Activated CD8-positive, alpha-beta memory T cell treated with anti-CD3 and anti-CD28 coated beads for 1 hour (primary cell): ENCODE results near the gene OR10V1.

ENCODE experiments used
- DNase-seq, 2 donors: peaks; one replicate each; pipeline ENCODE4 v3.0.0-alpha.2; 2020; ENCODE audit warnings: low read depth in 1 of 2; ENCODE audit errors: extremely low read depth in 1 of 2

OR10V1 gene, protein sequence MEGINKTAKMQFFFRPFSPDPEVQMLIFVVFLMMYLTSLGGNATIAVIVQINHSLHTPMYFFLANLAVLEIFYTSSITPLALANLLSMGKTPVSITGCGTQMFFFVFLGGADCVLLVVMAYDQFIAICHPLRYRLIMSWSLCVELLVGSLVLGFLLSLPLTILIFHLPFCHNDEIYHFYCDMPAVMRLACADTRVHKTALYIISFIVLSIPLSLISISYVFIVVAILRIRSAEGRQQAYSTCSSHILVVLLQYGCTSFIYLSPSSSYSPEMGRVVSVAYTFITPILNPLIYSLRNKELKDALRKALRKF

DNA sequence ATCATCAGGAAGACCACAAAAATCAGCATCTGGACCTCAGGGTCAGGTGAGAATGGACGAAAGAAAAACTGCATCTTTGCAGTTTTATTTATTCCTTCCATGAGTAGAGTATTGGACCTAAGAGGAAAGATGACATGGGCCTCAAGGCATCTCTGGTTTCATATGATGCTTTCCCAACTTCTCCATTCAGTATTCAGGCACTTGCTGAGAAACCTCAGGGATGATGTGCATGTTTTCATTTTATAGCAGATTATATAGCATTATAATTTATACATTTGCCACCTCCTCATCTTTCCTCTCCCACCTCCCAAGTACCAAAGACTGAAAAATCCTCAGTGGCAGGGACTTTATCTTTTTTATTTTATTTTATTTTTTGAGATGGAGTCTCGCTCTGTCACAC lies at the start of gene OR10V1:
Gene OR10V1 (minus strand): TSS at position 101 of the 400 bp plus-strand sequence. CDS start 0 bp downstream, at position 101.
- DNase-seq, result no peak

DNA sequence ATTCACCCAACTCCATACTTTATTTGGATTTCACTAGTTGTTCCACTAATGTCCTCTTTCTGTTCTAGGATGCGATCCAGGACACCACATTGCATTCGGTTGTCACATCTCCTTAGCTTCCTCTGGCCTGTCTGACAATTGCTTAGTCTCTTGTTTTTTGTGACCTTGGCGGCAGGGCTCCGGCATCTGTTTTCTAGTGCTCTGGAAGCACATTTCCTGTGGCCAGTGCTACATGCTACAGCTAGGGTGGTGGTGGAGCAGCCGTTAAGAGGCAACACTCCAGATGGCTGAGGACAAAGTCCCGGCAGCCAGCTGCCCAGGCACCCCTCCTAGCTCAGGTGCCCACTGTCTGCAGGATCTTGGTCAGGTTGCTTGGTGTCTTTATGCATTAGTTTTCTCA lies 48.3 kb upstream of the OR10V1 start:
- DNase-seq, result no peak

DNA sequence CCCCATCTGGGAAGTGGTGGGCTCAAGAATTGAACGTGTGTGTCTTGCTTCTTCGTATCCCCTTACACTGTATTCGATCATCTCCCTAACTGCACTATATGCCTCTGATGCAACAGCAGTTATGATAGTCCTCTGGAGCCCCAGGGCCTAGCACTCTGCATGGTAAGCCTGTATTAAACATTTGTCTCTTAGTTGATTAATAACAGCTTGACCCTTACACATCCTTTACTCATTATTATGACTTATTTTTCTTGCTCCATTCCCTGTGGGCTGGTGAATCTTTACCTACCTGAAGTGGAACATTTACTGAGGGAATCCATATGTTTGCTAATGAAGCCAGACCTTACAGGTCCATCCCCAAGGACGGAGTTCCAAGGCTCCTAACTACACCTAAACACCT lies 47.1 kb upstream of the OR10V1 start:
- DNase-seq, result no peak

DNA sequence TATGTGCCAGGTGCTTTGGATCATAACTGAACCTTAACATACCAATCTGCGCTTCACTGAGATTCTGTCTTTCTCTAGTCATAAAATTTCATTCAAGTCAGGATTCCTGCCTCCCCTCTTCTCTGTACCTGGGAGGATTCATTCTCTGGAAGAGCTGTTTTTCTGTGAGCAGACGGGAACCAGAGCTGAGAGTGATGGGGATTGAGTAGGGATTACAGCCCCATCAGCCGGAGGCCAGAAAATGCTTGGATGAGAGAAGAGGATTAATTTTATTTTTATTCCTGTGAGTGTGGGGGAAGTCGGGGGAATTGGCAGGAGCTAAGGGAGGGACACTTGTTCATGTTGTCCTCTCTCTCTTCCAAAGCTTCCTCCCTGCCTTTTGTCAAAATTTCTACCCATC lies 46.3 kb upstream of the OR10V1 start:
- DNase-seq, result no peak

DNA sequence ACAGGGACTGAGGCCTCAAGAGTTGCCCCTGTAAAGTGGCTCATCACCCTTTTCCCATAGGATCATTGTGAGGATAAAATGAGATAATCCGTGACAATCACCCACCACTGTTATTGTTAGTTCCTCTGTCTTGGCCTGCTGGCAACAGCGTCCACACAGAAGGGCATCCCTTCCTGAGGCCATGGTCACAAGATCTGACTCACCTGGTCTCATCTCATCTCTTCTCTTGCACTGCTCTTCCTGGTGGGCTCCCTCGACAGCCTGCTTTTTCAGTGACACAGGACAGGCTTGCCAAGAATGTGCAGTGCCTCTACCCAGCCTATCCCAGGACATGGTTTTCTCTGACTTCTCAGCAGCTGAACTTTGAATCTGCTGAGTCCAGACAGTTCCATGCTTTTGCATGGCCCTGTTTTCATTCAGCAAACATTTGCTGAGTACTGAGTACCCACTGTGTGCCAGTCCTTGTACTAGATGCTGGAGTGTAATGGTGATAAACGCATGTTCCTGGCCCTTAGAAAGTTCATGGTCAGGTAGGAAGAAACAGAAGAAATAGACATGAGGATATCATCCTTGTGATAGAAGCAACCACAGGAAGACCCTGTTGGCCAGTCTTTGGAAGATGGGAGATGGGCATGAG lies 44.9 kb upstream of the OR10V1 start:
- no peak for DNase-seq

DNA sequence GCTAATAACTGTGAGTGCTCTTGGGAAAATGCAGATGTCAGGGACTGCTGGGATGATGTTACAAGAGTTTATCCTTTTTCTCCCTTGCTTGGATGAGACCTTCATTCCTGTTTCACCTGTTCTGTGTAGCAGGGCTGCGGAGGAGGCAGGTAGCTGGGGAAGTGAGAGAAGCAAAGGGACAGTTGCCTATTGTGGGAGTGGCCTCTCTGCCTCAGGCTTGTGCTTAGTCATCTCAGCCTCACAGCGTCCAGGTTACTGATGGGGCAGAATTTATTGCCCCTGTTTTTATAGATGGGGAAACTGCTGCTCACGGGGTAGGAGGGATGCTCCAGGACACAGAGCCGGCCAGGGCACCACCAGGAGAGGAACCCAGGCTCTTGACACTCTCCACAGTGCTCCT lies 43.2 kb upstream of the OR10V1 start:
- DNase-seq, result no peak

DNA sequence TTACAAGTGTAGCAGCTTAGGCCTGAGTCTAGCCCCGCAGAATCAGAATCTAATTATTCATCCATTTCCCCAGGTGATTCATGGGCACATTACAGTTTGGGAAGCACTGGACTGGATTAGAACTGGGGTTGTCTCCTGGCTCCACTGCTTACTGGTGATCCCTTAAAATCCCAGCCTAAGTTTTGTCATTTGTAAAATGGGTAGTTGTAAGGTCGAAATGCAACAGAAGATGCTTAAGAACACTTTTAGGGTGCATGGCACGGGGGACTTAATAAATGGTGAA lies 42.9 kb upstream of the OR10V1 start:
- DNase-seq, result no peak

DNA sequence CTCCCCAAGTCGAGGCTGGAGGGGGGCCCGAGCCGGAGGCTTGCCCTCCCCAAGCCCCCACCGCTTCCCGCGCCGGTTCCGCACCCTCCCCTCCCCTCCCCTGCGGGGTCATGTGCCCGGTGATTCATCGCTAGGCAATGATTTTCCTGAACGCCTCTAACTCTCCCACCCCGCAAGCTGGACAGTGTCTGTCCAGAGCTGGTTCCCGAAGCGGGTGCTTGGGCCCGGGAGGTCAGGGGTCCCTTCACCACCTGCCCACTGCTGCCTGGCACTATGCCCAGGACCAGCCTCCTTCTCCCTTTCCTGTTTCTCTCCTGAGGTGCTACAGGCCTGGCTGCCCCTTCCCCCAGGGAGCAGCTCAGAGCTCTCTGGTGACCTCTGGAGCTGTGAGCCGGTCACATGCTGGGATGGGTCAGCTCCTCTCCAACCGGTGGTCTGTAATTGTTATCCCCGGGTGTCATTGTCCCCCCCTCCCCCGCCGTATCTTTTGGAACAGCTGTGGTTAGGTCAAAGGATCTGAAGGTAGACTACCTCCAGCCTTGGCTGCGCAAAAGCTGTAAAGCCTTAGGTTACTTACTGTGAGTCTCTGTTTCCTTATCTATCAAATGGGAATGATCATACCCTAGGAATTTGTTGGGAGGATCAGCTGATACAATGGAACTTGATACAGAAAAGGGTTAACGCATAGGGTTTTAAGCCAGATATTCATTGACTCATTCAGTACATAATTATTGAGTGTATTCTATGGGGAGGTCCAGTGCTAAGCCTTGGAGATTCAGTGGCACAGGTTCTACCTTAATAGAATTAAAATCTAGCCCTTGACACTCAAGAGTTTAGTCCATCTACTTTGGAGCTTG lies 42.3 kb upstream of the OR10V1 start:
- peak in 1 of 2 donors; percentile 37 for DNase-seq

DNA sequence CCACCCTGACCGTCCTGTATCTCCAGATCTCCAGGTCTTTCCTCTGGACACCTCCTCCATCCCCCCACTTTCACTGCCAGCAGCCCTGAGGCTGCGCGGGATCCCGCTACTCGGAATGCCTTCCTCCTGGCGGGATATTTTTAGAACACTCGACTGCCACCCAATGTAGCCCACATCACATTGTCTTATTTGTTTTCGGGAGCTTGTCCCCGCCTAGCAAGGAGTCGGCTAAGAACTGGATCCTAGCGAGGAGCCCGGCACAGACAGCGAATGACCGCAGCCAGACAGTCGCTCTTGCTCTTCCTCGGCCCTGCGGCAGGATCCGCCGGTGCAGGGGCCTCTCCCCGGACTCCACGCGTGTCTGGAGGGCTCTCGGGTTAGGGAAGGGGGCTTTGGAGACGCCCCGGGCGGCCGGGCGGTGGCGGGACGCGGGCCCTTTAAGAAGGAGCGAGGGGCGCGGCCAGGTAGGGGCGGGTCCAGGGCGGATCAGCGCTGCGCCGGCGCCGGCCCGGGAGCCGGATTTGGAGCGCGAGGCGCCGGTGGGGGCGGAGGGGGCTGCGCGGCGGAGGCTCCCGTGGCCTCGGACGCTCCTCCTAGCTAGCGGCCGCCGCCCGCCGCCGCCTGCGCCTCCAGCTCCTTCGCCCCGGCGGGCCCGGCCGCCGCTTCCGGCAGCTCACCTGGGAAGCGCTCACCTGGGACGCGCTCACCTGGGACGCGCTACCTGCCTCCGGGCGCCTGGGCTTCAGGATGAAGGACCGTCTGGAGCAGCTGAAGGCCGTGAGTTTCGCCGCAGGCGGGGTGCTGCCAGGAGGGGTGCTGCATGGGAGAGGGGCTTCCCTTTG lies 41.4 kb upstream of the OR10V1 start, which contains the start of gene STX3:
Gene STX3 (plus strand): TSS at position 518 of the 842 bp plus-strand sequence. CDS start 230 bp downstream, at position 748.
- DNase-seq, result peak in 1 of 2 donors; percentile 58

DNA sequence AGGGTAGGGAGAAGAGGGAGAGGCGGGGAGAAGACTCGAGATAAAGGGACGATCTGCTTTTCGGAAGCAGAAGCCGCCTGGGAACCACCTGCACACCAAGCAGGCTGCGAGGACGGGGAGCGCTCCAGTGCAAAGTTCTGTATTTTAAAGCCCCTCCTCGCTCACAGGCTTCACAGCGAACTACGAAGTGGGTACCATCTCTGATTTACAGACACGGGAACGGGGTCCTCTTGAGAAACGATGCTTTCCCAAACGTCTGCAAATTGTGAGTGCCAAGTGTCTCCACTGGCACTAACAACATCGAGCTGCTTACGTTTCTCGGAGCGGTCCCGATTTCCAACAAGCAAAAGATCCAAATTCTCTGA lies 40.8 kb upstream of the OR10V1 start:
- no peak for DNase-seq

DNA sequence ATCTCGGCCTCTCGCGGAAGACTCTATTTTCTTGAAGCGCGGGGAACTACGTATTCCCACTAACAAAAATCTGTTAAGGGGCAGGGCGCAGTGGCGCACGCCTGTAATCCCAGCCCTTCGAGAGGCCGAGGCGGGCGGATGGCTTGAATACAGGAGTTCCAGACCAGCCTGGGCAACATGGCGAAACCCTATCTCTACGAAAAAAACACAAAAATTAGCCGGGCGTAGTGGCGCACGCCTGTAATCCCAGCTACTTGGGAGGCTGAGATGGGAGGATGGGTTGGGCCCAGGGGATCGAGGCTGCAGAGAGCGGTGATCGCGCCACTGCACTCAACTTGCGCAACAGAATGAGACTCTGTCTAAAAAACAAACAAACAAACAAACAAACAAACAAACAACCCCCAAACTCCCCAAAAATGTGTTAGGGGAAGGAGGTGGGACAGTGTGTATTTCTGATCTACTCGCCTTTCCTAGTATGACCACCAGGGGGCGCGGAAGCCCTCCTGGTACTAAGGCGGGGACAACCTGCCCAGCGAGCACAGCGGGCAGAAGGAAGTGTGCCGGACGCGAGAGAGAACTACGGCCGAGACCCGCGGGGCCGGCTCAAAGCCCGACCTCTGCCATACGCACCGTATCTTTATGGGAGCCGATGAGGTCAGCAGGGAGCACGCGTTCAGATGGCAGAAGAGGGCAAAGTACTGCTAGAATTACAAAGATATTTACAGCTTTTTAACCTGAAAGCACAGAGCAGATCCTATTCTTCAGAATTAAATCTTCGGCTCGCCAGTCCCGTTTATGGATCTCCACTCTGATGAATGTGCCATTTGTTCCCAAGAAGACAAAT lies 40.2 kb upstream of the OR10V1 start:
- DNase-seq, result peak; percentile 51 to 77

DNA sequence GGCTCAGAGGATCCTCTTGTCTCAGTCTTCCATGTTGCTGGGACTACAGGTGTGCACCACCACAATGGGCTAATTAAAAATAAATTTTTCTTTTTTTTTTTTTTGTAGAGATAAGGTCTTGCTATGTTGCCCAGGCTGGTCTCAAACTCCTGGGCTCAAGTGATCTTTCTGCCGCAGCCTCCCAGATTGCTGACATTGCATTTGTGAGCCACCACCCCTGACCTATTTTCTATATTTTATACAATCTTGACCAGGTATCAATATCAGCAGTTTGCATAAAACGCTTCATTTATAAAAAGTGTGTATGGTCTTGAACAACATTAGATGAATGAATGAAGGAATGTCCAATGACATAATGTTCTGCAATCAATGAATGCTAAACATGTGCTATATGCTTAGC lies 32.5 kb upstream of the OR10V1 start:
- DNase-seq, result no peak

DNA sequence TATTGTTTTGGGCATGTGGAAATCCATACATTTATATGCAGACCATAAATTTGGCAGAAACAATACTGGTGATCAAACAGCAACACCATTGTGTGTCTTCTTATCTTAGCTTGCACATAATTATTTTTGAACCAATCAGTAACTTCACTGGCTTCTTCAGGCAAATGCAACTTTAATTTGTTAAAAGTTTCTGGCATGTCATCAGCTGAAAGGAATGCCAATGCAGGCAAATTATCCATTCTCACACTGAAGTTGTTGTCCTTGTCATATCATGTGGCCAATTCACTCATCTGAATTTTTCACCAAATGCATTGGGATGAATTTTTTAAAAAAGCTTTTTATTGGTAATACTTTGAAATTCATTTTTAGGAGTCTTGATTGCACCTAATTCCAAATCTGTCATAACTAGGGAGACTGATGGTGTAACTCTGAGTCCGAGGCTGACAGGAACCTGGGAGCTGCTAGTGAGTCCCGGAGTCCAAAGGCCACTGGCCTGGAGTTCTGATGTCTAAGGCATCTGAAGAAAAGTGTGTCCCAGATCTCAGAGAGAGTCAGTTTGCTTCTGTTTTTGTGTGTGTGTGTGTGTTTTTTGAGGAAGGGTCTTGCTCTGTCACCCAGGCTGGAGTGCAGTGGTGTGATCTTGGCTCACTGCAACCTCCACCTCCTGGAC lies 17.4 kb upstream of the OR10V1 start:
- DNase-seq, result no peak

DNA sequence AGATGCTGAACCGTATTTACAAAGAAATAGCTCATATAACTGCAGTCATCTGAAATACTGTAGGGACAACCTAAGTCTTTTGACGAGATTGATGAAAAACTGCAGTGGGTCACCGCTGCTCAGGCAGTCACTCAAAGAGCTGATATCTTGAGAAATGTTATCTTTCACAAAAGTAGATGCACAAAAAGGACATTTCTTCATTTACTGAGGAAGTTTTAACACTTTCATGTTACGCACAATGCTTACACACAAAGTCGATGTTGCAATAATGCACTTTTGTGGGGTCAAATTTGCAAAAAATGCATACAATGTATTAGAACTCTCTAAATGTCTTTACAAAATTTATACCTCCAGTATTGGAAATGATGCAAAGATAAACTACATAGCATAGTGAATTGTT lies 16.2 kb upstream of the OR10V1 start:
- no peak for DNase-seq

DNA sequence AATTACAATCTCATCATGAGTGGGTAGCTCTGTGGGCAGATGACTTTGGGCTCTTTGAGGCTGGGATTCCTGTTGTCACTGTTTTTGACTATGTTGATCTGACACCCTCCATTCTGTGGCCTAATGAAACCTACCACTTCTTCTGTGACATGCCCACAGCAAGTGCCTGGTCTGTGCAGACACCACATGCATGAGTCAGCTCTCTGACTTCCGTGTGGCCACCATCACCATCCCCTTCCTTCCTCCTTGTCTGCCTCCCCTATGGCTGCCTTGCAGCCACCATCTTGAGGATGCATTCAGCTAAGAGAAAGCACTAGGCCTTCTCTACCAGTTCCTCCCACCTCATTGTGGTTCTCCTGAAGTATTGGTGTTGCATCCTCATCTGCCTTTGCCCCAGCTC lies 15.3 kb upstream of the OR10V1 start:
- DNase-seq, result no peak

DNA sequence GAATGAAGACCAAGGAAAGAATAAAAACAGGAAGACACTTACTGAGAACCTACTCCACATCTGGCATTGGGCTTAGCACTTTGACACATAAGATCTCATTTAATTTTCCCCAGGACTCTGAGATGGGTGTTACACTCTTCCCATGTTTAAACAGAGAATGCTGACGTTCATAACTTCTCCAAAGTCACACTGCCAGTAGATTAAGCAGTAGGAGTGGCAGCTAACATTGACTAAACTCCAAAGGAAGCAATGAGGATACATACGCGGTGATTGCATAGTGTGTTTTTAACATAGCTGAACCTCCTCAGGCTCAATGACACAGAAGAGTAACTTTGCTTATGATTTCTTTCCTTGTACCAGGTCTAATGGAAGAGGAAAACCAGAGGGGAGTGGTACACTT lies 14.5 kb upstream of the OR10V1 start:
- DNase-seq, result no peak

DNA sequence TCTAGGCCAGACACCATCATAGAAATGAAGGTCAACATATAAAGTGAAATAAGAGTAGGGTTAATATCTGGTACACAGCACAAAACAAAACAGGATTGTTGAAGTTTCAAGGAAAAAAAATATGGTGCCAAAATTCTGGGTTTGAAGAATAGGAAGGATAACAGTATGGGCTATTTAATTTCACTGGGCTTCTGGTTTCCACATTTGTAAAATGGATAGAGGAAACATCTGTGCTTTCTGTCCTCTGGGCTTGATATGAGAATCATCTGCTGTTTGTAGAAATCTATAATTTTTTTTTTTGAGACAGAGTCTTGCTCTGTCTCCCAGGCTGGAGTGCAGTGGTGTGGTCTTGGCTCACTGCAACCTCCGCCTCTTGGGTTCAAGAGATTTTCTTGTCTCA lies 13.8 kb upstream of the OR10V1 start:
- no peak for DNase-seq

DNA sequence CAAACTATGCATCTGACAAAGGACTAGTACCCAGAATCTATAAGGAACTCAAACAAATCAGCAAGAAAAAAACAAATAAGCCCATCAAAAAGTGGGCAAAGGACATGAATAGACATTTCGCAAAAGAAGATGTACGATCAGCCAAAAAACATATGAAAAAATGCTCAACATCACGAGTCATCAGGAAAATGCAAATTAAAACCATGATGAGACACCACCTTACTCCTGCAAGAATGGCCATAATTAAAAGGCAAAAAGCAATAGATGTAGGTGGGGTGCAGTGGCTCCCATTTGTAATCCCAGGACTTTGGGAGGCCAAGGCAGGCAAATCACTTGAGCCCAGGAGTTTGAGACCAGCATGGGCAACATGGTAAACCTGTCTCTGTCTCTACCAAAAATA lies 10.4 kb upstream of the OR10V1 start:
- no peak for DNase-seq

DNA sequence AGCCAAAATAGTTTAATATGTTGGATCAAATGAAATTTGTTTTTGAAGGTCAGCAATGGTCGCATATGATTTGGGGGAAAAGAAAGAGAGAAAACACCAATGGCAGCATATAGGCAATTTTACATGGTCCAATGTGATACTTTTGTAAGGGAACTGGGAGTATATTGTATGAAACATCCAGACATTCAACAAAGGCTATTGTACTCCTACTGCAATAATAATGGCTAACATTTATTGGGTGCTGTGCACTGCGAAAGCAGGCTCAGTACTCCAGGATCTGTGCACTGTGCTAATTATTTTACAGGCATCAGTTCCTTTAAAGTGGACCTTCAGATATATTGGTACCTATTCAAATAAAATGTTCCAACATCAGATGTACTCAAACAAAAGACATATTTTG lies 5.9 kb upstream of the OR10V1 start:
- no peak for DNase-seq

DNA sequence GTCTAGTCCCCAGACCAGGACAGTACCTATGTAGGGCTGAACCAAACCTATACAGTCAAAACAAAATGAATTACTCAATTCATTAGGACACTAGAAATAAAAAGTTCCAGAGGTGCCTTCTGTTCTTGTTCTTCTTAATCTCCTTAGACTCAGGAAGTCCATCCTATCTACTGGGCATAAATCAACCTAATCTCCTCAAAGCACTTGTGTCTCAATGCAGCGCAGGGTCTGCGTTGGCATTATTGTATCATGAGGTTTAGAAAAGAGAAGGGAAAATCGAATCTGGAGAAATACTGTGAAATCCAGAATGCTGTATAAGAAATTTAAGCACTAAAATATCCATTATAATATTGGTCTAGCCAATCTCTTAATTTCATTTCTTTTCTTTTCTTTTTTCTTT lies 2.4 kb upstream of the OR10V1 start:
- no peak for DNase-seq
